Vagina (tissue), 2 donors: ENCODE data around the gene S100A13. TPM values are rescaled to one million over a fixed set of nuclear protein-coding genes. Genes with fewer than 3 reads are reported as not detected.
A peak's percentile ranks its signal among the peaks of the same experiment; 100 is the strongest.
"Not testable (repeated sequence)": the region's sequence is repeated elsewhere in the genome, so short reads cannot be mapped to it uniquely, and the experiment has no call there.

Source experiments
- DNase-seq, 2 donors: peaks; one replicate each; pipeline ENCODE4 v3.0.0-alpha.2; 2017; ENCODE audit errors: extremely low spot score in 2 of 2
- H3K27ac ChIP-seq: fragments of 200-600 bp; sonication (generic); one replicate; pipeline ENCODE4 v1.5.1; 2019
- H3K27me3 ChIP-seq: fragments of 200-600 bp; sonication (generic); one replicate; pipeline ENCODE4 v1.5.1; 2019
- H3K36me3 ChIP-seq, 2 donors: fragments of 200-600 bp; sonication (generic); one replicate each; pipeline ENCODE4 v1.5.1; 2017 to 2019
- H3K4me1 ChIP-seq: fragments of 200-600 bp; sonication (generic); one replicate; pipeline ENCODE4 v1.5.1; 2019
- H3K4me3 ChIP-seq, 2 donors: fragments of 200-600 bp; sonication (generic); 1 replicate in 1 of 2; 2 replicates in 1 of 2; pipeline ENCODE4 v1.5.1; 2016 to 2019
- H3K9me3 ChIP-seq: fragments of 200-600 bp; sonication (generic); one replicate; pipeline ENCODE4 v1.5.1; 2019
- CTCF ChIP-seq, 3 experiments: fragments of 450-650 bp in 2 of 3; fragments of 200-600 bp in 1 of 3; sonication (generic) in 1 of 3; IDR thresholded peaks; one replicate each; pipeline ENCODE4 v1.5.1; 2017 to 2019; ENCODE audit warnings: antibody characterized with exemption in 3 of 3, mild to moderate bottlenecking in 2 of 3, moderate library complexity in 2 of 3
- POLR2A ChIP-seq, 2 donors: fragments of 450-650 bp; IDR thresholded peaks; one replicate each; pipeline ENCODE4 v1.6.1; 2017; ENCODE audit warnings: antibody characterized with exemption in 2 of 2, mild to moderate bottlenecking in 2 of 2, moderate library complexity in 2 of 2
- POLR2AphosphoS5 ChIP-seq, 2 donors: sonication (generic); formaldehyde crosslinking; IDR thresholded peaks; one replicate each; pipeline ENCODE4 v1.9.0; 2017; ENCODE audit warnings: antibody characterized with exemption in 2 of 2, mild to moderate bottlenecking in 2 of 2, low read depth in 1 of 2; ENCODE audit not compliant: insufficient read depth in 1 of 2
- intact Hi-C: fragments of 100-400 bp; cut with DNase I; formaldehyde crosslinking; loops from one replicate; pipeline ENCODE4 v1.15.1; 2023
- total RNA-seq: library from RNA; depleted of rRNA; stranded (reverse); fragments of >200 nt; gene quantifications from one replicate; pipeline ENCODE4 v1.2.3, GENCODE V29; 2016

S100A13 gene
- total RNA-seq: 116 TPM

GRCh38 chr1:153626904-153627714, at the start of gene S100A13:
S100A13 (minus strand) TSS chr1:153627505; CDS start chr1:153626472, 1,033 bp downstream.
- no peak for DNase-seq
- H3K27me3 ChIP-seq: no peaks in the 10 kb centered on the region
- H3K9me3 ChIP-seq: no peaks in the 10 kb centered on the region
- peaks cover 38% of the 10 kb centered on the region for H3K4me1 ChIP-seq
- peak within 1 kb of the TSS; percentile 48 to 68 for H3K4me3 ChIP-seq
- H3K36me3 ChIP-seq: no peaks in the 10 kb centered on the region
- H3K27ac ChIP-seq: peak within 1 kb of the TSS; percentile 95
- intact Hi-C loops: loop anchor here (5.0 kb wide), 1 partner anchor 95 kb away; no protein-coding TSS in a partner anchor
- TF ChIP-seq POLR2AphosphoS5 (IDR thresholded peaks at IDR 0.05; ENCODE audit: insufficient read depth in 1 of 2, low read depth in 1 of 2) (peak; percentile 6 to 84), POLR2A (IDR thresholded peaks at IDR 0.05) (peak in 1 of 2 donors; percentile 30), CTCF (IDR thresholded peaks at IDR 0.05) (peak in 1 of 3 experiments; percentile 13)

GRCh38 chr1:153673511-153673910, 46.2 kb upstream of the S100A13 start:
- H3K9me3 ChIP-seq: no peaks in the 10 kb centered on the region
- DNase-seq: no peak
- H3K36me3 ChIP-seq: peaks cover 0 to 9% of the 10 kb centered on the region in 2 donors
- H3K27me3 ChIP-seq: no peaks in the 10 kb centered on the region
- intact Hi-C loops: loop anchor here (10.0 kb wide), 1 partner anchor 281 kb away; the partner anchor contains the start of gene CRTC2
- H3K4me3 ChIP-seq: no peak overlapping the region
- no peak overlapping the region for H3K27ac ChIP-seq
- peaks cover 31% of the 10 kb centered on the region for H3K4me1 ChIP-seq
- TF ChIP-seq CTCF (IDR thresholded peaks at IDR 0.05) (no peak), POLR2A (IDR thresholded peaks at IDR 0.05) (no peak), POLR2AphosphoS5 (IDR thresholded peaks at IDR 0.05; ENCODE audit: insufficient read depth in 1 of 2, low read depth in 1 of 2) (no peak)

- peak overlapping the region; percentile 86 for H3K27ac ChIP-seq
- peaks cover 6 to 27% of the 10 kb centered on the region in 2 donors for H3K36me3 ChIP-seq
- peaks cover 28% of the 10 kb centered on the region for H3K4me1 ChIP-seq
- not testable (repeated sequence) for H3K9me3 ChIP-seq, DNase-seq, H3K27me3 ChIP-seq
- TF ChIP-seq POLR2AphosphoS5 (IDR thresholded peaks at IDR 0.05; ENCODE audit: insufficient read depth in 1 of 2, low read depth in 1 of 2): peak in 1 of 2 donors; percentile 40
- intact Hi-C loops: loop anchor here (10.0 kb wide), 1 partner anchor 283 kb away; the partner anchor contains the start of gene CRTC2
- peak overlapping the region; percentile 43 to 84 for H3K4me3 ChIP-seq
Measured at GRCh38 chr1:153671628-153672353, 44.5 kb upstream of the S100A13 start.

GRCh38 chr1:153670859-153671627, 43.7 kb upstream of the S100A13 start, which contains the start of gene ILF2:
ILF2 (minus strand) TSS chr1:153670993; CDS start chr1:153670922, 71 bp downstream.
- H3K4me3 ChIP-seq: peak within 1 kb of the TSS; percentile 84 to 85
- intact Hi-C loops: loop anchor here (10.0 kb wide), 1 partner anchor 284 kb away; the partner anchor contains the start of gene CRTC2

More at GRCh38 chr1:153670859-153671627, 43.7 kb upstream of the S100A13 start, which contains the start of gene ILF2:
- Histone ChIP-seq H3K27me3 (no peaks in the 10 kb centered on the region), H3K4me1 (peaks cover 28% of the 10 kb centered on the region), H3K36me3 (peaks cover 6 to 34% of the 10 kb centered on the region in 2 donors), H3K27ac (peak within 1 kb of the TSS; percentile 86), H3K9me3 (no peaks in the 10 kb centered on the region)
- TF ChIP-seq POLR2AphosphoS5 (IDR thresholded peaks at IDR 0.05; ENCODE audit: insufficient read depth in 1 of 2, low read depth in 1 of 2) (peak; percentile 86 to 99), POLR2A (IDR thresholded peaks at IDR 0.05) (peak in 1 of 2 donors; percentile 88), CTCF (IDR thresholded peaks at IDR 0.05) (no peak)
- DNase-seq: peak; percentile 98 to 99
